ENCODE results near the gene CHCHD10. TPM values are rescaled to one million over a fixed set of nuclear protein-coding genes. Genes with fewer than 3 reads are reported as not detected.

CHCHD10 gene
- total RNA-seq (2021) (170 to 198 TPM (median 171 TPM) in 3 replicates), Bru-seq, nascent RNA (percentile 66 among the genes with signal in this experiment)
- long read RNA-seq, experiment 1, transcript CHCHD10-202 (4 exons, 1,171 nt) = major isoform, 72 of 74 reads
- long read RNA-seq, experiment 1, partial matches to known transcripts = 0 of 74 reads
- long read RNA-seq, experiment 1, other reads (novel, unspliced or antisense) = 1 of 74 reads
- long read RNA-seq, experiment 2, transcript CHCHD10-202 (4 exons, 1,171 nt) = major isoform, 211 of 247 reads
- long read RNA-seq, experiment 2, partial matches to known transcripts = 13 of 247 reads
- long read RNA-seq, experiment 2, other reads (novel, unspliced or antisense) = 16 of 247 reads
- long read RNA-seq, experiment 3 = 0 reads

DNA sequence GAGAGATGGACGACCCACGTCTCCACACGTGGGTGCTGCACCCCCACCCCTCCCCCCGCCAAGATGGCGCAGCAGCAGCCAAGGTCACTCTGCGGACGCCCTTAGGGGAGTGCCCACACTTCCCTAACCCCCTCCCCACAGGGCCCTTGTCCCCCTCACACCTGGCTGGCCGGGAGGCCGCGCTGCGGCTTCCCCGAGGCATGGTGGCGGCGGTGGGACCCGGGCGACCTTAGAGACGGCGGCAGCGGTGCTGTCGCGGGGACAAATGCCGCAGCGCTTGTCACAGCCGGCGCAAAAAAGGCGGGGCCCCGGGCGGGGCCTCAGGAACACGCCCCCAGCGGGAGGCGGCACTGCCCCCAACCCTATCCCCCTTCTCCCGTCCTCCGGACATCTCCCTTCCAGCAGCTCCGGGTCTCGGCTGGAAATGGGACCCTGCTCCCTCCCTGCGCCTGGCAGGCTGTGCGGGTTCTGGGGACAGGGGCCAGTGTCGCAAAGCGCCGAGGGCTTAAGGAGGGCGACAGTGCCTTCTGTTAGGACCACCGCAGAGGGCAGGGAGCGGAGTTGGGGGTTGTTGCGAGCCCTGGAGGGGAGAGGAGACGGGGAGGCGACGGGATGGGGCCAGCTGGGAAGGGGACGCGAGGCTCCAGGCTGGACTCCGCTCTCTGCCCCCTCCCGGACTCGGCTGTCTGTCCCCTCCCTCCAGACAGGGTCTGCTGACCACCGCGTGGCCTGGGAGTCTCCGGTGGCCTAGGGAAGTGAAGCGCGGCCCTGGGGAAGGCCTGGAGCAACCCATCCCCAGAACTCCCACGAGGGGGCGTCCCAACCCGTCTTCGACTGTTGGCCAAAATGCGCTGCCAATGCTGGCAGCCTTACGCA, at the start of gene CHCHD10:
TSS of gene CHCHD10 (minus strand) at position 300 of the 876 bp plus-strand sequence. CDS start at position 202, 98 bp downstream.
- CTCF ChIA-PET = interaction anchor here (0.6 to 4.0 kb wide), 21 partner anchors 8 to 302 kb away, joined by 3 to 77 read pairs (median 5); partner anchors contain the start of genes MIF, SLC2A11 and ZNF70
- TF ChIP-seq, protein P1, sequence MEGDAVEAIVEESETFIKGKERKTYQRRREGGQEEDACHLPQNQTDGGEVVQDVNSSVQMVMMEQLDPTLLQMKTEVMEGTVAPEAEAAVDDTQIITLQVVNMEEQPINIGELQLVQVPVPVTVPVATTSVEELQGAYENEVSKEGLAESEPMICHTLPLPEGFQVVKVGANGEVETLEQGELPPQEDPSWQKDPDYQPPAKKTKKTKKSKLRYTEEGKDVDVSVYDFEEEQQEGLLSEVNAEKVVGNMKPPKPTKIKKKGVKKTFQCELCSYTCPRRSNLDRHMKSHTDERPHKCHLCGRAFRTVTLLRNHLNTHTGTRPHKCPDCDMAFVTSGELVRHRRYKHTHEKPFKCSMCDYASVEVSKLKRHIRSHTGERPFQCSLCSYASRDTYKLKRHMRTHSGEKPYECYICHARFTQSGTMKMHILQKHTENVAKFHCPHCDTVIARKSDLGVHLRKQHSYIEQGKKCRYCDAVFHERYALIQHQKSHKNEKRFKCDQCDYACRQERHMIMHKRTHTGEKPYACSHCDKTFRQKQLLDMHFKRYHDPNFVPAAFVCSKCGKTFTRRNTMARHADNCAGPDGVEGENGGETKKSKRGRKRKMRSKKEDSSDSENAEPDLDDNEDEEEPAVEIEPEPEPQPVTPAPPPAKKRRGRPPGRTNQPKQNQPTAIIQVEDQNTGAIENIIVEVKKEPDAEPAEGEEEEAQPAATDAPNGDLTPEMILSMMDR (IDR thresholded peaks at IDR 0.05) = peak; percentile 81
- TF ChIP-seq, protein P2, sequence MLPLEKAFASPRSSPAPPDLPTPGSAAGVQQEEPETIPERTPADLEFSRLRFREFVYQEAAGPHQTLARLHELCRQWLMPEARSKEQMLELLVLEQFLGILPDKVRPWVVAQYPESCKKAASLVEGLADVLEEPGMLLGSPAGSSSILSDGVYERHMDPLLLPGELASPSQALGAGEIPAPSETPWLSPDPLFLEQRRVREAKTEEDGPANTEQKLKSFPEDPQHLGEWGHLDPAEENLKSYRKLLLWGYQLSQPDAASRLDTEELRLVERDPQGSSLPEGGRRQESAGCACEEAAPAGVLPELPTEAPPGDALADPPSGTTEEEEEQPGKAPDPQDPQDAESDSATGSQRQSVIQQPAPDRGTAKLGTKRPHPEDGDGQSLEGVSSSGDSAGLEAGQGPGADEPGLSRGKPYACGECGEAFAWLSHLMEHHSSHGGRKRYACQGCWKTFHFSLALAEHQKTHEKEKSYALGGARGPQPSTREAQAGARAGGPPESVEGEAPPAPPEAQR (CRISPR knock-in tag; IDR thresholded peaks at IDR 0.05) = no peak
- TF ChIP-seq, protein P3, sequence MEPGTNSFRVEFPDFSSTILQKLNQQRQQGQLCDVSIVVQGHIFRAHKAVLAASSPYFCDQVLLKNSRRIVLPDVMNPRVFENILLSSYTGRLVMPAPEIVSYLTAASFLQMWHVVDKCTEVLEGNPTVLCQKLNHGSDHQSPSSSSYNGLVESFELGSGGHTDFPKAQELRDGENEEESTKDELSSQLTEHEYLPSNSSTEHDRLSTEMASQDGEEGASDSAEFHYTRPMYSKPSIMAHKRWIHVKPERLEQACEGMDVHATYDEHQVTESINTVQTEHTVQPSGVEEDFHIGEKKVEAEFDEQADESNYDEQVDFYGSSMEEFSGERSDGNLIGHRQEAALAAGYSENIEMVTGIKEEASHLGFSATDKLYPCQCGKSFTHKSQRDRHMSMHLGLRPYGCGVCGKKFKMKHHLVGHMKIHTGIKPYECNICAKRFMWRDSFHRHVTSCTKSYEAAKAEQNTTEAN (CRISPR knock-in tag; IDR thresholded peaks at IDR 0.05) = no peak
- TF ChIP-seq MYBL2 (CRISPR knock-in tag; IDR thresholded peaks at IDR 0.05) (peak; percentile 45; the same call in 1 of the 2 replicates), IRF2 (CRISPR knock-in tag; IDR thresholded peaks at IDR 0.05; ENCODE audit: borderline replicate concordance, low read depth) (no peak), GABPB1 (CRISPR knock-in tag; IDR thresholded peaks at IDR 0.05) (peak; percentile 49; the same call in 1 of the 2 replicates), JUN (CRISPR knock-in tag; IDR thresholded peaks at IDR 0.05) (0 out of 2 replicates have a peak, but pooled peaks have one; percentile 20), RELA (CRISPR knock-in tag; IDR thresholded peaks at IDR 0.05; ENCODE audit: borderline replicate concordance) (peak; percentile 59; the same call in 1 of the 2 replicates)
- TF ChIP-seq, protein P4, sequence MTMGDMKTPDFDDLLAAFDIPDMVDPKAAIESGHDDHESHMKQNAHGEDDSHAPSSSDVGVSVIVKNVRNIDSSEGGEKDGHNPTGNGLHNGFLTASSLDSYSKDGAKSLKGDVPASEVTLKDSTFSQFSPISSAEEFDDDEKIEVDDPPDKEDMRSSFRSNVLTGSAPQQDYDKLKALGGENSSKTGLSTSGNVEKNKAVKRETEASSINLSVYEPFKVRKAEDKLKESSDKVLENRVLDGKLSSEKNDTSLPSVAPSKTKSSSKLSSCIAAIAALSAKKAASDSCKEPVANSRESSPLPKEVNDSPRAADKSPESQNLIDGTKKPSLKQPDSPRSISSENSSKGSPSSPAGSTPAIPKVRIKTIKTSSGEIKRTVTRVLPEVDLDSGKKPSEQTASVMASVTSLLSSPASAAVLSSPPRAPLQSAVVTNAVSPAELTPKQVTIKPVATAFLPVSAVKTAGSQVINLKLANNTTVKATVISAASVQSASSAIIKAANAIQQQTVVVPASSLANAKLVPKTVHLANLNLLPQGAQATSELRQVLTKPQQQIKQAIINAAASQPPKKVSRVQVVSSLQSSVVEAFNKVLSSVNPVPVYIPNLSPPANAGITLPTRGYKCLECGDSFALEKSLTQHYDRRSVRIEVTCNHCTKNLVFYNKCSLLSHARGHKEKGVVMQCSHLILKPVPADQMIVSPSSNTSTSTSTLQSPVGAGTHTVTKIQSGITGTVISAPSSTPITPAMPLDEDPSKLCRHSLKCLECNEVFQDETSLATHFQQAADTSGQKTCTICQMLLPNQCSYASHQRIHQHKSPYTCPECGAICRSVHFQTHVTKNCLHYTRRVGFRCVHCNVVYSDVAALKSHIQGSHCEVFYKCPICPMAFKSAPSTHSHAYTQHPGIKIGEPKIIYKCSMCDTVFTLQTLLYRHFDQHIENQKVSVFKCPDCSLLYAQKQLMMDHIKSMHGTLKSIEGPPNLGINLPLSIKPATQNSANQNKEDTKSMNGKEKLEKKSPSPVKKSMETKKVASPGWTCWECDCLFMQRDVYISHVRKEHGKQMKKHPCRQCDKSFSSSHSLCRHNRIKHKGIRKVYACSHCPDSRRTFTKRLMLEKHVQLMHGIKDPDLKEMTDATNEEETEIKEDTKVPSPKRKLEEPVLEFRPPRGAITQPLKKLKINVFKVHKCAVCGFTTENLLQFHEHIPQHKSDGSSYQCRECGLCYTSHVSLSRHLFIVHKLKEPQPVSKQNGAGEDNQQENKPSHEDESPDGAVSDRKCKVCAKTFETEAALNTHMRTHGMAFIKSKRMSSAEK (CRISPR knock-in tag; IDR thresholded peaks at IDR 0.05; ENCODE audit: borderline replicate concordance) = no peak
- TF ChIP-seq, protein P5, sequence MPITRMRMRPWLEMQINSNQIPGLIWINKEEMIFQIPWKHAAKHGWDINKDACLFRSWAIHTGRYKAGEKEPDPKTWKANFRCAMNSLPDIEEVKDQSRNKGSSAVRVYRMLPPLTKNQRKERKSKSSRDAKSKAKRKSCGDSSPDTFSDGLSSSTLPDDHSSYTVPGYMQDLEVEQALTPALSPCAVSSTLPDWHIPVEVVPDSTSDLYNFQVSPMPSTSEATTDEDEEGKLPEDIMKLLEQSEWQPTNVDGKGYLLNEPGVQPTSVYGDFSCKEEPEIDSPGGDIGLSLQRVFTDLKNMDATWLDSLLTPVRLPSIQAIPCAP (CRISPR knock-in tag; IDR thresholded peaks at IDR 0.05) = peak; percentile 64
- TF ChIP-seq, protein P6, sequence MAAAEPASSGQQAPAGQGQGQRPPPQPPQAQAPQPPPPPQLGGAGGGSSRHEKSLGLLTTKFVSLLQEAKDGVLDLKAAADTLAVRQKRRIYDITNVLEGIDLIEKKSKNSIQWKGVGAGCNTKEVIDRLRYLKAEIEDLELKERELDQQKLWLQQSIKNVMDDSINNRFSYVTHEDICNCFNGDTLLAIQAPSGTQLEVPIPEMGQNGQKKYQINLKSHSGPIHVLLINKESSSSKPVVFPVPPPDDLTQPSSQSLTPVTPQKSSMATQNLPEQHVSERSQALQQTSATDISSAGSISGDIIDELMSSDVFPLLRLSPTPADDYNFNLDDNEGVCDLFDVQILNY (CRISPR knock-in tag; IDR thresholded peaks at IDR 0.05) = peak; percentile 56; the same call in 1 of the 2 replicates
- TF ChIP-seq, protein P7, sequence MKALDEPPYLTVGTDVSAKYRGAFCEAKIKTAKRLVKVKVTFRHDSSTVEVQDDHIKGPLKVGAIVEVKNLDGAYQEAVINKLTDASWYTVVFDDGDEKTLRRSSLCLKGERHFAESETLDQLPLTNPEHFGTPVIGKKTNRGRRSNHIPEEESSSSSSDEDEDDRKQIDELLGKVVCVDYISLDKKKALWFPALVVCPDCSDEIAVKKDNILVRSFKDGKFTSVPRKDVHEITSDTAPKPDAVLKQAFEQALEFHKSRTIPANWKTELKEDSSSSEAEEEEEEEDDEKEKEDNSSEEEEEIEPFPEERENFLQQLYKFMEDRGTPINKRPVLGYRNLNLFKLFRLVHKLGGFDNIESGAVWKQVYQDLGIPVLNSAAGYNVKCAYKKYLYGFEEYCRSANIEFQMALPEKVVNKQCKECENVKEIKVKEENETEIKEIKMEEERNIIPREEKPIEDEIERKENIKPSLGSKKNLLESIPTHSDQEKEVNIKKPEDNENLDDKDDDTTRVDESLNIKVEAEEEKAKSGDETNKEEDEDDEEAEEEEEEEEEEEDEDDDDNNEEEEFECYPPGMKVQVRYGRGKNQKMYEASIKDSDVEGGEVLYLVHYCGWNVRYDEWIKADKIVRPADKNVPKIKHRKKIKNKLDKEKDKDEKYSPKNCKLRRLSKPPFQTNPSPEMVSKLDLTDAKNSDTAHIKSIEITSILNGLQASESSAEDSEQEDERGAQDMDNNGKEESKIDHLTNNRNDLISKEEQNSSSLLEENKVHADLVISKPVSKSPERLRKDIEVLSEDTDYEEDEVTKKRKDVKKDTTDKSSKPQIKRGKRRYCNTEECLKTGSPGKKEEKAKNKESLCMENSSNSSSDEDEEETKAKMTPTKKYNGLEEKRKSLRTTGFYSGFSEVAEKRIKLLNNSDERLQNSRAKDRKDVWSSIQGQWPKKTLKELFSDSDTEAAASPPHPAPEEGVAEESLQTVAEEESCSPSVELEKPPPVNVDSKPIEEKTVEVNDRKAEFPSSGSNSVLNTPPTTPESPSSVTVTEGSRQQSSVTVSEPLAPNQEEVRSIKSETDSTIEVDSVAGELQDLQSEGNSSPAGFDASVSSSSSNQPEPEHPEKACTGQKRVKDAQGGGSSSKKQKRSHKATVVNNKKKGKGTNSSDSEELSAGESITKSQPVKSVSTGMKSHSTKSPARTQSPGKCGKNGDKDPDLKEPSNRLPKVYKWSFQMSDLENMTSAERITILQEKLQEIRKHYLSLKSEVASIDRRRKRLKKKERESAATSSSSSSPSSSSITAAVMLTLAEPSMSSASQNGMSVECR (CRISPR knock-in tag; IDR thresholded peaks at IDR 0.05; ENCODE audit: borderline replicate concordance) = no peak
- TF ChIP-seq, protein P8, sequence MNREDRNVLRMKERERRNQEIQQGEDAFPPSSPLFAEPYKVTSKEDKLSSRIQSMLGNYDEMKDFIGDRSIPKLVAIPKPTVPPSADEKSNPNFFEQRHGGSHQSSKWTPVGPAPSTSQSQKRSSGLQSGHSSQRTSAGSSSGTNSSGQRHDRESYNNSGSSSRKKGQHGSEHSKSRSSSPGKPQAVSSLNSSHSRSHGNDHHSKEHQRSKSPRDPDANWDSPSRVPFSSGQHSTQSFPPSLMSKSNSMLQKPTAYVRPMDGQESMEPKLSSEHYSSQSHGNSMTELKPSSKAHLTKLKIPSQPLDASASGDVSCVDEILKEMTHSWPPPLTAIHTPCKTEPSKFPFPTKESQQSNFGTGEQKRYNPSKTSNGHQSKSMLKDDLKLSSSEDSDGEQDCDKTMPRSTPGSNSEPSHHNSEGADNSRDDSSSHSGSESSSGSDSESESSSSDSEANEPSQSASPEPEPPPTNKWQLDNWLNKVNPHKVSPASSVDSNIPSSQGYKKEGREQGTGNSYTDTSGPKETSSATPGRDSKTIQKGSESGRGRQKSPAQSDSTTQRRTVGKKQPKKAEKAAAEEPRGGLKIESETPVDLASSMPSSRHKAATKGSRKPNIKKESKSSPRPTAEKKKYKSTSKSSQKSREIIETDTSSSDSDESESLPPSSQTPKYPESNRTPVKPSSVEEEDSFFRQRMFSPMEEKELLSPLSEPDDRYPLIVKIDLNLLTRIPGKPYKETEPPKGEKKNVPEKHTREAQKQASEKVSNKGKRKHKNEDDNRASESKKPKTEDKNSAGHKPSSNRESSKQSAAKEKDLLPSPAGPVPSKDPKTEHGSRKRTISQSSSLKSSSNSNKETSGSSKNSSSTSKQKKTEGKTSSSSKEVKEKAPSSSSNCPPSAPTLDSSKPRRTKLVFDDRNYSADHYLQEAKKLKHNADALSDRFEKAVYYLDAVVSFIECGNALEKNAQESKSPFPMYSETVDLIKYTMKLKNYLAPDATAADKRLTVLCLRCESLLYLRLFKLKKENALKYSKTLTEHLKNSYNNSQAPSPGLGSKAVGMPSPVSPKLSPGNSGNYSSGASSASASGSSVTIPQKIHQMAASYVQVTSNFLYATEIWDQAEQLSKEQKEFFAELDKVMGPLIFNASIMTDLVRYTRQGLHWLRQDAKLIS (CRISPR knock-in tag; IDR thresholded peaks at IDR 0.05; ENCODE audit: borderline replicate concordance) = no peak

More for the DNA sequence above, at the start of gene CHCHD10:
- H3K36me3 Mint-ChIP-seq = peaks cover 2% of the 10 kb centered on the region
- POLR2A ChIA-PET = interaction anchor here (1.6 kb wide), 1 partner anchor 82 kb away, joined by 3 read pairs; no protein-coding TSS in a partner anchor
- ATAC-seq = peak; percentile 41
- H3K27me3 Mint-ChIP-seq (ENCODE audit: low read depth) = peaks cover 16% of the 10 kb centered on the region
- peak; percentile 90 for DNase-seq (ENCODE audit: low spot score)
- peaks cover 36% of the 10 kb centered on the region for H3K4me1 Mint-ChIP-seq
- no peaks in the 10 kb centered on the region for H3K9me3 Mint-ChIP-seq
- peak within 1 kb of the TSS; percentile 89 for H3K4me3 Mint-ChIP-seq
- no peak within 1 kb of the TSS for H3K27ac Mint-ChIP-seq
